ENCODE data around the gene SHB.

The SHB gene

GRCh38 chr9:38088006-38088925 is 19.2 kb upstream of the SHB start:
- no peaks in the 10 kb centered on the region for H4K20me1 ChIP-seq (ENCODE audit: insufficient read depth, low read length)
- TF ChIP-seq CTCF (IDR thresholded peaks at IDR 0.05; ENCODE audit: low read depth, low read length) (peak; percentile 94), EZH2phosphoT487 (IDR thresholded peaks at IDR 0.05; ENCODE audit: low read depth) (no peak)
- no peaks in the 10 kb centered on the region for H3K79me2 ChIP-seq (ENCODE audit: low read length)
- peak overlapping the region; percentile 61 for H3K4me2 ChIP-seq (ENCODE audit: low read length)
- H3K9ac ChIP-seq (ENCODE audit: low read length): no peak overlapping the region; the same call in 1 of the 2 replicates
- H2AFZ ChIP-seq (ENCODE audit: low read depth, low read length): 0 out of 2 replicates have a peak overlapping the region, but pooled peaks have one; percentile 37
- H3K27me3 ChIP-seq (ENCODE audit: low read depth, low read length): no peaks in the 10 kb centered on the region
- H3K36me3 ChIP-seq (replicated peaks; ENCODE audit: low read depth, low read length): no peaks in the 10 kb centered on the region
- H3K27ac ChIP-seq (ENCODE audit: low read length): no peak overlapping the region
- H3K9me3 ChIP-seq (ENCODE audit: insufficient read depth, low read length): no peaks in the 10 kb centered on the region
- peak overlapping the region; percentile 37 for H3K4me3 ChIP-seq (ENCODE audit: low read length)
- peaks cover 44% of the 10 kb centered on the region for H3K4me1 ChIP-seq (ENCODE audit: low read length)

DNA sequence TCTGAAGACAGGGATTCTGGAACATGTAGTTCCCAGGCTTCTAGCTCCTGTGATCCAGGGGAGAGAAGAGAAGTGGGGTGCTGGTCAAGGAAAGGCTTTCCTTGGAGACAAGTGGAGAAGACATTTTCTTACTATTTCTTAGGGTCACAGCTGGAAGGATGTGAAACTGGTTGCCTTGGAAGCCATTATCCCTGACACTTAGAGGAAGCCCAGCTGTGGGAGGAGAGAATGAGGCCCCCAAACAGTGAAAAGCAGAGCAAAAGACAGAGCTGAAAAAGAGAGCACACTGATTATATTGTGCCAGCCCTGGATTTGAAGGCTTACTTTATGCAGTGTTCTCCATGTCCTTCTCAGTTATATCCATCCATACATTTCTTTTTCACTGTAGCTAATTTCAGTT is 17.5 kb upstream of the SHB start:
- Histone ChIP-seq H3K27me3 (ENCODE audit: low read depth, low read length) (no peaks in the 10 kb centered on the region), H3K79me2 (ENCODE audit: low read length) (no peaks in the 10 kb centered on the region), H3K4me3 (ENCODE audit: low read length) (no peak overlapping the region), H3K27ac (ENCODE audit: low read length) (no peak overlapping the region), H3K9me3 (ENCODE audit: insufficient read depth, low read length) (no peaks in the 10 kb centered on the region), H3K4me1 (ENCODE audit: low read length) (peaks cover 35% of the 10 kb centered on the region), H3K4me2 (ENCODE audit: low read length) (no peak overlapping the region), H3K36me3 (replicated peaks; ENCODE audit: low read depth, low read length) (no peaks in the 10 kb centered on the region), H2AFZ (ENCODE audit: low read depth, low read length) (no peak overlapping the region), H3K9ac (ENCODE audit: low read length) (no peak overlapping the region), H4K20me1 (ENCODE audit: insufficient read depth, low read length) (no peaks in the 10 kb centered on the region)
- TF ChIP-seq EZH2phosphoT487 (IDR thresholded peaks at IDR 0.05; ENCODE audit: low read depth): no peak
- no peak for TF ChIP-seq CTCF (IDR thresholded peaks at IDR 0.05; ENCODE audit: low read depth, low read length)

DNA sequence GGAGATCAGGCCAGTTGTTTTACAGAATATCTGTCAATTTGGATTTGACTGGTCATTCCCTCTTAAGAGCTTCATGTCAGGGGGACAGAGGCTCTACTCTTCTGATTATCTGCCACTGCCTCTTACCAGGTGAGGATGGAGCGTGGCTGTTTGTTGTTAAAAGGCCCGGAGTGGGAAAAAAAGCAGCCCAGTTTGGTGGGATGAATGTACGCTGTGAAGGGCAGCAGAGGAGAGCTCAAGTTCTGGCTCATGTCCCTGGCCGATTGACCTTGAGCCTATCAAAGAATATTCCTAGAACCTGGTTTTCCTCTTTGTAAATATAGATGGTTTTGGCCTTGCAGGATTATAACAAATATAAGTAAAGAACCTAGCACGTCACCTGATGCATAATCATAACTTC is 16.3 kb upstream of the SHB start:
- H3K9me3 ChIP-seq (ENCODE audit: insufficient read depth, low read length): no peaks in the 10 kb centered on the region

More for the DNA sequence above, 16.3 kb upstream of the SHB start:
- Histone ChIP-seq H3K79me2 (ENCODE audit: low read length) (no peaks in the 10 kb centered on the region), H3K4me2 (ENCODE audit: low read length) (no peak overlapping the region), H3K27me3 (ENCODE audit: low read depth, low read length) (no peaks in the 10 kb centered on the region), H3K4me1 (ENCODE audit: low read length) (peaks cover 23% of the 10 kb centered on the region), H3K9ac (ENCODE audit: low read length) (no peak overlapping the region), H3K4me3 (ENCODE audit: low read length) (no peak overlapping the region), H2AFZ (ENCODE audit: low read depth, low read length) (no peak overlapping the region), H3K36me3 (replicated peaks; ENCODE audit: low read depth, low read length) (no peaks in the 10 kb centered on the region), H3K27ac (ENCODE audit: low read length) (no peak overlapping the region), H4K20me1 (ENCODE audit: insufficient read depth, low read length) (no peaks in the 10 kb centered on the region)
- TF ChIP-seq CTCF (IDR thresholded peaks at IDR 0.05; ENCODE audit: low read depth, low read length) (no peak), EZH2phosphoT487 (IDR thresholded peaks at IDR 0.05; ENCODE audit: low read depth) (no peak)
